HCT116 (cell line): ENCODE data around the gene SPSB1. TPM values are rescaled to one million over a fixed set of nuclear protein-coding genes. Genes with fewer than 3 reads are reported as not detected.

Source experiments
- ATAC-seq: fragments of 200-7000 bp; cut with Tn5 transposase; 2 replicates; pipeline ENCODE4 v1.9.1; 2020; ENCODE audit warnings: mild to moderate bottlenecking, moderate library complexity
- BruUV-seq: library from RNA; stranded (reverse); fragments of 400-500 nt; replicated peaks from 2 replicates; lab custom pipeline; 2021; lab: Mats Ljungman, UMichigan
- CTCF ChIA-PET: fragments of 300-600 bp; sonication (Branson Sonifier 250); formaldehyde crosslinking; loops from one replicate; lab custom pipeline; 2021; ENCODE audit warnings: antibody characterized with exemption; lab: Charles Lee
- POLR2A ChIA-PET: fragments of 300-600, 350-600 bp; sonication (Branson Sonifier 250); formaldehyde crosslinking; loops from one replicate; lab custom pipeline; 2021; ENCODE audit warnings: antibody characterized with exemption; lab: Charles Lee
- RAD21 ChIA-PET, 2 experiments: fragments of 300-600 bp; sonication (Branson Sonifier 250); formaldehyde crosslinking; loops; one replicate each; lab custom pipeline; 2023; ENCODE audit warnings: low total read pairs in 2 of 2; ENCODE audit not compliant: uncharacterized antibody in 2 of 2, unreplicated experiment in 2 of 2, low non-redundant PET in 1 of 2; lab: Charles Lee
- DNase-seq: peaks from one replicate; pipeline ENCODE4 v3.0.0-alpha.2; 2010; ENCODE audit warnings: low read depth, low spot score
- H2AFZ ChIP-seq: fragments of 200-600 bp; shearing (Covaris generic), sonication (generic); 2 replicates; pipeline ENCODE4 v1.6.1; 2017; ENCODE audit warnings: low read depth, mixed run types, mixed read lengths, antibody characterized with exemption, low read length; ENCODE audit not compliant: poor library complexity, severe bottlenecking
- H3K27ac ChIP-seq: 2 replicates; pipeline ENCODE4 v1.5.1; 2012; ENCODE audit warnings: low read depth, low read length
- H3K27me3 ChIP-seq: fragments of 200-600 bp; sonication (generic); 2 replicates; pipeline ENCODE4 v1.6.1; 2016; ENCODE audit warnings: mixed run types, low read length, mixed read lengths; ENCODE audit not compliant: insufficient read depth
- H3K36me3 ChIP-seq, 2 experiments: fragments of 200-500 bp in 1 of 2; fragments of 200-600 bp in 1 of 2; sonication (Bioruptor generic) in 1 of 2; sonication (generic) in 1 of 2; 2 replicates each; pipeline versions ENCODE4 v1.5.1 to v1.6.1; 2014 to 2016; ENCODE audit warnings: low read length in 2 of 2, inconsistent platforms in 1 of 2, mixed read lengths in 1 of 2, mixed run types in 1 of 2; ENCODE audit not compliant: insufficient read depth in 2 of 2, control insufficient read depth in 1 of 2
- H3K4me1 ChIP-seq, 2 experiments: fragments of 200-600 bp in 1 of 2; sonication (generic) in 1 of 2; 2 replicates each; pipeline versions ENCODE4 v1.5.1 to v1.6.1; 2012 to 2017; ENCODE audit warnings: low read length in 2 of 2, inconsistent platforms in 1 of 2, mild to moderate bottlenecking in 1 of 2, mixed read lengths in 1 of 2, mixed run types in 1 of 2, moderate library complexity in 1 of 2; ENCODE audit not compliant: insufficient read depth in 2 of 2, control insufficient read depth in 1 of 2
- H3K4me2 ChIP-seq: fragments of 200-600 bp; sonication (generic); 2 replicates; pipeline ENCODE4 v1.6.1; 2017; ENCODE audit warnings: mixed run types, low read length, mixed read lengths
- H3K4me3 ChIP-seq, 2 experiments: fragments of 200-600 bp in 1 of 2; sonication (generic) in 1 of 2; replicated peaks in 1 of 2; 2 replicates each; pipeline ENCODE4 v1.5.1; 2011 to 2016; ENCODE audit warnings: low read length in 2 of 2, control low read depth in 1 of 2, low read depth in 1 of 2, mild to moderate bottlenecking in 1 of 2, mixed read lengths in 1 of 2, mixed run types in 1 of 2
- H3K79me2 ChIP-seq: fragments of 200-600 bp; sonication (generic); 2 replicates; pipeline ENCODE4 v1.6.1; 2017; ENCODE audit warnings: mild to moderate bottlenecking, mixed run types, low read length, moderate library complexity, mixed read lengths; ENCODE audit not compliant: insufficient read depth
- H3K9ac ChIP-seq: fragments of 200-600 bp; sonication (generic); 2 replicates; pipeline ENCODE4 v1.6.1; 2016; ENCODE audit warnings: low read length, mixed read lengths
- H3K9me2 ChIP-seq: fragments of 200-600 bp; sonication (generic), shearing (Covaris generic); 2 replicates; pipeline ENCODE4 v1.6.1; 2017; ENCODE audit warnings: mixed run types, mild to moderate bottlenecking, moderate library complexity; ENCODE audit not compliant: insufficient read depth
- H3K9me3 ChIP-seq, 2 experiments: fragments of 200-500 bp in 1 of 2; fragments of 200-600 bp in 1 of 2; sonication (Bioruptor generic) in 1 of 2; sonication (generic) in 1 of 2; 2 replicates each; pipeline ENCODE4 v1.6.1; 2014 to 2017; ENCODE audit warnings: low read length in 2 of 2, mixed read lengths in 2 of 2, inconsistent platforms in 1 of 2, low read depth in 1 of 2, mild to moderate bottlenecking in 1 of 2, mixed run types in 1 of 2, moderate library complexity in 1 of 2; ENCODE audit not compliant: control insufficient read depth in 1 of 2, insufficient read depth in 1 of 2
- H4K20me1 ChIP-seq: fragments of 200-600 bp; sonication (generic), shearing (Covaris generic); 2 replicates; pipeline ENCODE4 v1.6.1; 2017; ENCODE audit warnings: mixed run types, mild to moderate bottlenecking, moderate library complexity; ENCODE audit not compliant: insufficient read depth
- CEBPB ChIP-seq: IDR thresholded peaks from 2 replicates; pipeline ENCODE4 v1.6.1; 2012; ENCODE audit warnings: low read depth
- EGR1 ChIP-seq: IDR thresholded peaks from 2 replicates; pipeline ENCODE4 v1.6.1; 2012; ENCODE audit warnings: low read depth
- ELF1 ChIP-seq: IDR thresholded peaks from 2 replicates; pipeline ENCODE4 v1.6.1; 2012; ENCODE audit warnings: low read depth, borderline replicate concordance
- EZH2 ChIP-seq: fragments of 200-600 bp; sonication (generic); IDR thresholded peaks from 2 replicates; pipeline ENCODE4 v1.6.1; 2017; ENCODE audit warnings: antibody characterized with exemption, mixed run types
- EZH2phosphoT487 ChIP-seq: fragments of 200-600 bp; IDR thresholded peaks from 2 replicates; pipeline ENCODE4 v1.6.1; 2018; ENCODE audit warnings: antibody characterized with exemption, borderline replicate concordance
- FOSL1 ChIP-seq: IDR thresholded peaks from 2 replicates; pipeline ENCODE4 v1.6.1; 2012; ENCODE audit warnings: low read depth
- JUND ChIP-seq: IDR thresholded peaks from 2 replicates; pipeline ENCODE4 v1.6.1; 2012
- POLR2A ChIP-seq: IDR thresholded peaks from 2 replicates; pipeline ENCODE4 v1.7.0; 2011; ENCODE audit warnings: borderline replicate concordance; ENCODE audit not compliant: insufficient read depth, insufficient read length; ENCODE audit errors: extremely low read depth
- POLR2AphosphoS5 ChIP-seq: IDR thresholded peaks from 2 replicates; pipeline ENCODE4 v1.6.1; 2011; ENCODE audit warnings: mild to moderate bottlenecking, low read depth, low read length, moderate library complexity
- RAD21 ChIP-seq: IDR thresholded peaks from 2 replicates; pipeline ENCODE4 v1.6.1; 2012; ENCODE audit warnings: low read depth, mild to moderate bottlenecking
- SIN3A ChIP-seq: IDR thresholded peaks from 2 replicates; pipeline ENCODE4 v1.6.1; 2012; ENCODE audit warnings: low read depth
- SP1 ChIP-seq: IDR thresholded peaks from 2 replicates; pipeline ENCODE4 v1.6.1; 2012; ENCODE audit warnings: low read depth
- SRF ChIP-seq: IDR thresholded peaks from 2 replicates; pipeline ENCODE4 v1.6.1; 2012; ENCODE audit warnings: low read depth
- YY1 ChIP-seq: IDR thresholded peaks from 2 replicates; pipeline ENCODE4 v1.6.1; 2011; ENCODE audit warnings: low read length, low read depth, moderate library complexity, mild to moderate bottlenecking; ENCODE audit not compliant: insufficient replicate concordance; ENCODE audit errors: extremely low read depth
- ZFX ChIP-seq: fragments of 450-650 bp; IDR thresholded peaks from 2 replicates; pipeline ENCODE4 v1.6.1; 2017
- ZNF274 ChIP-seq: fragments of 200-500 bp; sonication (Bioruptor generic); IDR thresholded peaks from 2 replicates; pipeline ENCODE4 v1.6.1; 2014; ENCODE audit warnings: mild to moderate bottlenecking, low read depth, low read length, inconsistent platforms
- intact Hi-C: fragments of 100-400 bp; cut with micrococcal nuclease; formaldehyde crosslinking; loops from 2 replicates; pipeline ENCODE4 v1.10.0; 2022
- total RNA-seq: library from RNA; stranded (reverse); gene quantifications from one replicate; pipeline ENCODE4 v1.2.1, GENCODE V29; 2021; ENCODE audit not compliant: unreplicated experiment
- TF ChIP-seq, protein P1 (sequence below): IDR thresholded peaks from 2 replicates; pipeline ENCODE4 v1.6.1; 2012
- TF ChIP-seq, protein P2 (sequence below): IDR thresholded peaks from 2 replicates; pipeline ENCODE4 v1.6.1; 2012
- TF ChIP-seq, protein P3 (sequence below): IDR thresholded peaks from 2 replicates; pipeline ENCODE4 v1.6.1; 2012; ENCODE audit warnings: low read depth
- TF ChIP-seq, protein P4 (sequence below), 3 experiments: fragments of 200-600 bp in 1 of 3; sonication (generic) in 1 of 3; IDR thresholded peaks in 2 of 3; conservative IDR thresholded peaks in 1 of 3; 2 replicates each; pipeline ENCODE4 v1.5.1; 2012 to 2017; ENCODE audit warnings: low read depth in 2 of 3, low read length in 2 of 3, antibody characterized with exemption in 1 of 3, borderline replicate concordance in 1 of 3, control low read depth in 1 of 3, mild to moderate bottlenecking in 1 of 3, mixed read lengths in 1 of 3, mixed run types in 1 of 3, moderate library complexity in 1 of 3; ENCODE audit not compliant: insufficient read depth in 1 of 3

SPSB1 gene
- total RNA-seq, 1 experiment from 2014 or later: 10.8 TPM

DNA sequence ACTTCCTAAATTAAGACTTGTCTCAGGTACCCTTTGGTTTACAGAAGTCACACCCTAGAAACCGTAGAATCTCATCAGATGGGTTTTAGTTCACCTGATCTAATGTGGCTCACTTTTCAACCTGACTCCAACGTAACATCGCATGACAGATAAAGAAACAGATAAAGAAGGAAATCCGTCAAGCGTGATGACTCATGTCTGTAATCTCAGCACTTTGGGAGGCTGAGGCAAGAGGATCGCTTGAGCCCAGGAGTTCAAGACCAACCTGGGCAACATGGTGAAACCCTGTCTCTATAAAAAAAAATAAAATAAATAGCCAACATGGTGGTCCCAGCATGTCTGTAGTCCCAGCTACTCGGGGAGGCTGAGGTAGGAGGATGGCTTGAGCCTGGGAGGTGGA is 97.3 kb downstream of the SPSB1 start:
- Histone ChIP-seq H3K36me3 (no peaks in the 10 kb centered on the region), H2AFZ (no peak overlapping the region), H3K9me2 (no peaks in the 10 kb centered on the region), H3K27ac (no peak overlapping the region), H3K9me3 (no peaks in the 10 kb centered on the region), H3K27me3 (no peaks in the 10 kb centered on the region), H3K4me3 (no peak overlapping the region), H3K79me2 (no peaks in the 10 kb centered on the region), H3K9ac (no peak overlapping the region), H3K4me2 (peak overlapping the region; percentile 39), H3K4me1 (peaks cover 17 to 36% of the 10 kb centered on the region in 2 experiments), H4K20me1 (no peaks in the 10 kb centered on the region)
- DNase-seq: no peak
- no TSS peak for BruUV-seq
- ChIA-PET RAD21 (no interaction called here), POLR2A (no interaction called here), CTCF (no interaction called here)
- ATAC-seq: no peak
- TF ChIP-seq, protein P1, sequence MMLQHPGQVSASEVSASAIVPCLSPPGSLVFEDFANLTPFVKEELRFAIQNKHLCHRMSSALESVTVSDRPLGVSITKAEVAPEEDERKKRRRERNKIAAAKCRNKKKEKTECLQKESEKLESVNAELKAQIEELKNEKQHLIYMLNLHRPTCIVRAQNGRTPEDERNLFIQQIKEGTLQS: no peak
- TF ChIP-seq ZFX (no peak), YY1 (no peak), CEBPB (no peak), ELF1 (no peak), POLR2A (no peak), RAD21 (no peak), ZNF274 (no peak), FOSL1 (no peak), EZH2 (no peak), SIN3A (no peak), EZH2phosphoT487 (no peak), EGR1 (no peak), SP1 (no peak), JUND (no peak; the same call in 1 of the 2 replicates), POLR2AphosphoS5 (no peak), SRF (no peak)
- TF ChIP-seq, protein P2, sequence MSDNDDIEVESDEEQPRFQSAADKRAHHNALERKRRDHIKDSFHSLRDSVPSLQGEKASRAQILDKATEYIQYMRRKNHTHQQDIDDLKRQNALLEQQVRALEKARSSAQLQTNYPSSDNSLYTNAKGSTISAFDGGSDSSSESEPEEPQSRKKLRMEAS: no peak
- TF ChIP-seq, protein P3, sequence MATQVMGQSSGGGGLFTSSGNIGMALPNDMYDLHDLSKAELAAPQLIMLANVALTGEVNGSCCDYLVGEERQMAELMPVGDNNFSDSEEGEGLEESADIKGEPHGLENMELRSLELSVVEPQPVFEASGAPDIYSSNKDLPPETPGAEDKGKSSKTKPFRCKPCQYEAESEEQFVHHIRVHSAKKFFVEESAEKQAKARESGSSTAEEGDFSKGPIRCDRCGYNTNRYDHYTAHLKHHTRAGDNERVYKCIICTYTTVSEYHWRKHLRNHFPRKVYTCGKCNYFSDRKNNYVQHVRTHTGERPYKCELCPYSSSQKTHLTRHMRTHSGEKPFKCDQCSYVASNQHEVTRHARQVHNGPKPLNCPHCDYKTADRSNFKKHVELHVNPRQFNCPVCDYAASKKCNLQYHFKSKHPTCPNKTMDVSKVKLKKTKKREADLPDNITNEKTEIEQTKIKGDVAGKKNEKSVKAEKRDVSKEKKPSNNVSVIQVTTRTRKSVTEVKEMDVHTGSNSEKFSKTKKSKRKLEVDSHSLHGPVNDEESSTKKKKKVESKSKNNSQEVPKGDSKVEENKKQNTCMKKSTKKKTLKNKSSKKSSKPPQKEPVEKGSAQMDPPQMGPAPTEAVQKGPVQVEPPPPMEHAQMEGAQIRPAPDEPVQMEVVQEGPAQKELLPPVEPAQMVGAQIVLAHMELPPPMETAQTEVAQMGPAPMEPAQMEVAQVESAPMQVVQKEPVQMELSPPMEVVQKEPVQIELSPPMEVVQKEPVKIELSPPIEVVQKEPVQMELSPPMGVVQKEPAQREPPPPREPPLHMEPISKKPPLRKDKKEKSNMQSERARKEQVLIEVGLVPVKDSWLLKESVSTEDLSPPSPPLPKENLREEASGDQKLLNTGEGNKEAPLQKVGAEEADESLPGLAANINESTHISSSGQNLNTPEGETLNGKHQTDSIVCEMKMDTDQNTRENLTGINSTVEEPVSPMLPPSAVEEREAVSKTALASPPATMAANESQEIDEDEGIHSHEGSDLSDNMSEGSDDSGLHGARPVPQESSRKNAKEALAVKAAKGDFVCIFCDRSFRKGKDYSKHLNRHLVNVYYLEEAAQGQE: no peak
- TF ChIP-seq, protein P4, sequence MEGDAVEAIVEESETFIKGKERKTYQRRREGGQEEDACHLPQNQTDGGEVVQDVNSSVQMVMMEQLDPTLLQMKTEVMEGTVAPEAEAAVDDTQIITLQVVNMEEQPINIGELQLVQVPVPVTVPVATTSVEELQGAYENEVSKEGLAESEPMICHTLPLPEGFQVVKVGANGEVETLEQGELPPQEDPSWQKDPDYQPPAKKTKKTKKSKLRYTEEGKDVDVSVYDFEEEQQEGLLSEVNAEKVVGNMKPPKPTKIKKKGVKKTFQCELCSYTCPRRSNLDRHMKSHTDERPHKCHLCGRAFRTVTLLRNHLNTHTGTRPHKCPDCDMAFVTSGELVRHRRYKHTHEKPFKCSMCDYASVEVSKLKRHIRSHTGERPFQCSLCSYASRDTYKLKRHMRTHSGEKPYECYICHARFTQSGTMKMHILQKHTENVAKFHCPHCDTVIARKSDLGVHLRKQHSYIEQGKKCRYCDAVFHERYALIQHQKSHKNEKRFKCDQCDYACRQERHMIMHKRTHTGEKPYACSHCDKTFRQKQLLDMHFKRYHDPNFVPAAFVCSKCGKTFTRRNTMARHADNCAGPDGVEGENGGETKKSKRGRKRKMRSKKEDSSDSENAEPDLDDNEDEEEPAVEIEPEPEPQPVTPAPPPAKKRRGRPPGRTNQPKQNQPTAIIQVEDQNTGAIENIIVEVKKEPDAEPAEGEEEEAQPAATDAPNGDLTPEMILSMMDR (IDR thresholded peaks at IDR 0.05 in 2 of 3, conservative IDR thresholded peaks at IDR 0.05 in 1 of 3; ENCODE audit: borderline replicate concordance in 1 of 3, insufficient read depth in 1 of 3, low read depth in 2 of 3, low read length in 2 of 3): no peak
- intact Hi-C loops: no loop called here
